Stimulated activated CD8-positive, alpha-beta memory T cell treated with anti-CD3 and anti-CD28 coated beads, Interleukin-7, amount 100 ng/mL, for 48 hours (primary cell): Measurements from ENCODE around the gene ELANE.
"Not testable (repeated sequence)": the region's sequence is repeated elsewhere in the genome, so short reads cannot be mapped to it uniquely, and the experiment has no call there.

Experiments
- DNase-seq, 2 donors: peaks; one replicate each; pipeline ENCODE4 v3.0.0-alpha.2; 2020; ENCODE audit warnings: low read depth in 1 of 2; ENCODE audit errors: extremely low read depth in 1 of 2

Gene ELANE

GRCh38 chr19:835210-835810 lies 16.8 kb upstream of the ELANE start:
- no peak for DNase-seq

GRCh38 chr19:840519-841206 lies 11.4 kb upstream of the ELANE start, which contains the start of gene PRTN3:
PRTN3 (plus strand) TSS chr19:840999; CDS start chr19:841009, 10 bp downstream.
- DNase-seq, result no peak

GRCh38 chr19:842802-843179 lies 9.3 kb upstream of the ELANE start:
- not testable (repeated sequence) for DNase-seq

- DNase-seq, result no peak
Observed at GRCh38 chr19:843180-843835, 8.8 kb upstream of the ELANE start.

- no peak for DNase-seq
Observed at GRCh38 chr19:843836-844545, 8.1 kb upstream of the ELANE start.

- DNase-seq, result no peak
Observed at GRCh38 chr19:844546-844971, 7.5 kb upstream of the ELANE start.

GRCh38 chr19:845707-846521 lies 6.2 kb upstream of the ELANE start:
- no peak for DNase-seq

- no peak for DNase-seq
Observed at GRCh38 chr19:848386-848921, 3.6 kb upstream of the ELANE start.

- not testable (repeated sequence) for DNase-seq
Observed at GRCh38 chr19:849195-849594, 2.9 kb upstream of the ELANE start.

- no peak for DNase-seq
Observed at GRCh38 chr19:850221-850978, 1.7 kb upstream of the ELANE start.

- no peak for DNase-seq
Observed at GRCh38 chr19:850979-851335, 1.1 kb upstream of the ELANE start.

- DNase-seq, result no peak
Observed at GRCh38 chr19:853014-853585, 997 bp downstream of the ELANE start.

- not testable (repeated sequence) for DNase-seq
Observed at GRCh38 chr19:853614-854220, 1.6 kb downstream of the ELANE start.

- no peak for DNase-seq
Observed at GRCh38 chr19:854549-854948, 2.4 kb downstream of the ELANE start.

GRCh38 chr19:855142-855541 lies 3.0 kb downstream of the ELANE start:
- no peak for DNase-seq

GRCh38 chr19:855566-856120 lies 3.5 kb downstream of the ELANE start:
- no peak for DNase-seq

GRCh38 chr19:858284-858683 lies 6.2 kb downstream of the ELANE start:
- no peak for DNase-seq
